ENCODE results near the gene GPRC5A. TPM values are rescaled to one million over a fixed set of nuclear protein-coding genes. Genes with fewer than 3 reads are reported as not detected.

The GPRC5A gene
- total RNA-seq, 1 donor from 2014 or later: 3.4 TPM

GRCh38 chr12:12883369-12884001 is 7.9 kb upstream of the GPRC5A start:
- H3K27ac Mint-ChIP-seq (ENCODE audit: unreplicated experiment): no peak overlapping the region
- DNase-seq (ENCODE audit: low spot score): no peak
- H3K36me3 Mint-ChIP-seq (ENCODE audit: low read depth, unreplicated experiment): peaks cover 3% of the 10 kb centered on the region
- peaks cover 3% of the 10 kb centered on the region for H3K27me3 Mint-ChIP-seq (ENCODE audit: unreplicated experiment)
- H3K4me3 Mint-ChIP-seq (ENCODE audit: unreplicated experiment): no peak overlapping the region
- peaks cover 7% of the 10 kb centered on the region for H3K4me1 Mint-ChIP-seq (ENCODE audit: unreplicated experiment)
- TF ChIP-seq CTCF (IDR thresholded peaks at IDR 0.05; ENCODE audit: unreplicated experiment): no peak
- H3K9me3 Mint-ChIP-seq (ENCODE audit: unreplicated experiment): no peaks in the 10 kb centered on the region

- Mint-ChIP-seq H3K4me3 (ENCODE audit: unreplicated experiment) (no peak overlapping the region), H3K27me3 (ENCODE audit: unreplicated experiment) (peaks cover 4% of the 10 kb centered on the region), H3K36me3 (ENCODE audit: low read depth, unreplicated experiment) (peaks cover 3% of the 10 kb centered on the region), H3K27ac (ENCODE audit: unreplicated experiment) (no peak overlapping the region), H3K4me1 (ENCODE audit: unreplicated experiment) (peaks cover 10% of the 10 kb centered on the region), H3K9me3 (ENCODE audit: unreplicated experiment) (no peaks in the 10 kb centered on the region)
- no peak for TF ChIP-seq CTCF (IDR thresholded peaks at IDR 0.05; ENCODE audit: unreplicated experiment)
- no peak for DNase-seq (ENCODE audit: low spot score)
These were observed 6.1 kb upstream of the GPRC5A start for GRCh38 chr12:12885096-12885792.

- Mint-ChIP-seq H3K9me3 (ENCODE audit: unreplicated experiment) (no peaks in the 10 kb centered on the region), H3K4me3 (ENCODE audit: unreplicated experiment) (no peak overlapping the region), H3K4me1 (ENCODE audit: unreplicated experiment) (peaks cover 11% of the 10 kb centered on the region), H3K27me3 (ENCODE audit: unreplicated experiment) (peaks cover 6% of the 10 kb centered on the region), H3K36me3 (ENCODE audit: low read depth, unreplicated experiment) (no peaks in the 10 kb centered on the region), H3K27ac (ENCODE audit: unreplicated experiment) (no peak overlapping the region)
- TF ChIP-seq CTCF (IDR thresholded peaks at IDR 0.05; ENCODE audit: unreplicated experiment): no peak
- no peak for DNase-seq (ENCODE audit: low spot score)
These were observed 3.9 kb upstream of the GPRC5A start for GRCh38 chr12:12887471-12887870.

- Mint-ChIP-seq H3K36me3 (ENCODE audit: low read depth, unreplicated experiment) (no peaks in the 10 kb centered on the region), H3K27me3 (ENCODE audit: unreplicated experiment) (peaks cover 6% of the 10 kb centered on the region), H3K27ac (ENCODE audit: unreplicated experiment) (no peak overlapping the region), H3K4me1 (ENCODE audit: unreplicated experiment) (peaks cover 13% of the 10 kb centered on the region), H3K9me3 (ENCODE audit: unreplicated experiment) (no peaks in the 10 kb centered on the region), H3K4me3 (ENCODE audit: unreplicated experiment) (no peak overlapping the region)
- TF ChIP-seq CTCF (IDR thresholded peaks at IDR 0.05; ENCODE audit: unreplicated experiment): no peak
- no peak for DNase-seq (ENCODE audit: low spot score)
These were observed 1.7 kb upstream of the GPRC5A start for GRCh38 chr12:12889701-12890100.

GRCh38 chr12:12890543-12891079 is 751 bp upstream of the GPRC5A start:
- Mint-ChIP-seq H3K4me3 (ENCODE audit: unreplicated experiment) (peak overlapping the region; percentile 84), H3K27ac (ENCODE audit: unreplicated experiment) (no peak overlapping the region), H3K36me3 (ENCODE audit: low read depth, unreplicated experiment) (no peaks in the 10 kb centered on the region), H3K4me1 (ENCODE audit: unreplicated experiment) (peaks cover 7% of the 10 kb centered on the region), H3K27me3 (ENCODE audit: unreplicated experiment) (peaks cover 6% of the 10 kb centered on the region), H3K9me3 (ENCODE audit: unreplicated experiment) (no peaks in the 10 kb centered on the region)
- TF ChIP-seq CTCF (IDR thresholded peaks at IDR 0.05; ENCODE audit: unreplicated experiment): no peak
- DNase-seq (ENCODE audit: low spot score): no peak

All from endothelial cell (in vitro differentiated cells).